HEK293 (cell line): ENCODE data around the gene PDK4.

Experiments
- CTCF ChIA-PET: fragments of 350-600 bp; formaldehyde crosslinking; extraction: SDS; loops from one replicate; lab custom pipeline; 2021; ENCODE audit warnings: antibody characterized with exemption; lab: Yijun Ruan, JAX
- POLR2A ChIA-PET: fragments of 300-600 bp; formaldehyde crosslinking; extraction: SDS; loops from one replicate; lab custom pipeline; 2020; ENCODE audit warnings: antibody characterized with exemption, inconsistent platforms; lab: Yijun Ruan, JAX
- H3K27ac ChIP-seq: fragments of 200-500 bp; sonication (Bioruptor generic); 2 replicates; pipeline ENCODE4 v1.5.1; 2014; ENCODE audit warnings: low read depth, low read length, control low read depth, inconsistent platforms; ENCODE audit errors: extremely low read depth
- H3K36me3 ChIP-seq, 2 experiments: fragments of 200-500 bp in 1 of 2; sonication (Bioruptor generic) in 1 of 2; 1 replicate in 1 of 2; 2 replicates in 1 of 2; pipeline ENCODE4 v1.5.1; 2014 to 2017; ENCODE audit warnings: inconsistent platforms in 2 of 2, low read length in 2 of 2; ENCODE audit not compliant: control insufficient read depth in 2 of 2, insufficient read depth in 1 of 2
- H3K4me1 ChIP-seq: fragments of 200-500 bp; sonication (Bioruptor generic); 2 replicates; pipeline ENCODE4 v1.5.1; 2014; ENCODE audit warnings: mild to moderate bottlenecking, low read length, inconsistent platforms; ENCODE audit not compliant: control insufficient read depth, insufficient read depth
- H3K4me3 ChIP-seq: 2 replicates; pipeline ENCODE4 v1.5.1; 2011; ENCODE audit warnings: low read depth, mild to moderate bottlenecking, control low read depth, low read length, moderate library complexity
- H3K9me3 ChIP-seq: fragments of 200-500 bp; sonication (Bioruptor generic); 2 replicates; pipeline ENCODE4 v1.5.1; 2014; ENCODE audit warnings: low read depth, low read length, inconsistent platforms; ENCODE audit not compliant: control insufficient read depth, insufficient read depth
- PRDM4 ChIP-seq: fragments of 450-650 bp; formaldehyde crosslinking; IDR thresholded peaks from 2 replicates; pipeline ENCODE4 v1.5.1; 2017; ENCODE audit warnings: missing biosample characterization, missing genetic modification characterization
- REPIN1 ChIP-seq: fragments of 450-650 bp; formaldehyde crosslinking; IDR thresholded peaks from 2 replicates; pipeline ENCODE4 v1.5.1; 2017; ENCODE audit warnings: missing biosample characterization, missing genetic modification characterization, low read depth
- TSHZ1 ChIP-seq: fragments of 450-650 bp; formaldehyde crosslinking; IDR thresholded peaks from 2 replicates; pipeline ENCODE4 v1.5.1; 2016; ENCODE audit warnings: missing biosample characterization, missing genetic modification characterization, borderline replicate concordance
- ZBTB48 ChIP-seq: fragments of 450-650 bp; formaldehyde crosslinking; IDR thresholded peaks from 2 replicates; pipeline ENCODE4 v1.5.1; 2016; ENCODE audit warnings: missing biosample characterization, missing genetic modification characterization
- ZFP37 ChIP-seq: fragments of 450-650 bp; formaldehyde crosslinking; IDR thresholded peaks from 2 replicates; pipeline ENCODE4 v1.5.1; 2016; ENCODE audit warnings: missing biosample characterization, missing genetic modification characterization
- ZNF112 ChIP-seq: fragments of 450-650 bp; formaldehyde crosslinking; IDR thresholded peaks from 2 replicates; pipeline ENCODE4 v1.5.0; 2017; ENCODE audit warnings: missing biosample characterization, missing genetic modification characterization
- ZNF146 ChIP-seq: fragments of 450-650 bp; formaldehyde crosslinking; IDR thresholded peaks from 2 replicates; pipeline ENCODE4 v1.5.1; 2016; ENCODE audit warnings: missing biosample characterization, missing genetic modification characterization
- ZNF169 ChIP-seq: fragments of 450-650 bp; formaldehyde crosslinking; IDR thresholded peaks from 2 replicates; pipeline ENCODE4 v1.5.1; 2016; ENCODE audit warnings: missing biosample characterization, missing genetic modification characterization
- ZNF184 ChIP-seq: fragments of 450-650 bp; IDR thresholded peaks from 2 replicates; pipeline ENCODE4 v1.5.1; 2018; ENCODE audit warnings: missing biosample characterization, mild to moderate bottlenecking, missing genetic modification characterization
- ZNF280D ChIP-seq: fragments of 450-650 bp; formaldehyde crosslinking; IDR thresholded peaks from 2 replicates; pipeline ENCODE4 v1.5.1; 2016; ENCODE audit warnings: missing biosample characterization, missing genetic modification characterization
- ZNF416 ChIP-seq: fragments of 450-650 bp; formaldehyde crosslinking; IDR thresholded peaks from 2 replicates; pipeline ENCODE4 v1.5.1; 2016; ENCODE audit warnings: missing biosample characterization, missing genetic modification characterization
- ZNF555 ChIP-seq: fragments of 450-650 bp; formaldehyde crosslinking; conservative IDR thresholded peaks from 2 replicates; pipeline ENCODE4 v1.5.1; 2017; ENCODE audit warnings: missing biosample characterization, mild to moderate bottlenecking, missing genetic modification characterization, inconsistent platforms
- ZNF624 ChIP-seq: fragments of 450-650 bp; formaldehyde crosslinking; IDR thresholded peaks from 2 replicates; pipeline ENCODE4 v1.5.1; 2017; ENCODE audit warnings: missing biosample characterization, missing genetic modification characterization
- ZNF639 ChIP-seq: fragments of 450-650 bp; formaldehyde crosslinking; IDR thresholded peaks from 2 replicates; pipeline ENCODE4 v1.5.1; 2016; ENCODE audit warnings: missing biosample characterization, missing genetic modification characterization
- ZNF785 ChIP-seq: fragments of 450-650 bp; formaldehyde crosslinking; IDR thresholded peaks from 2 replicates; pipeline ENCODE4 v1.5.1; 2016; ENCODE audit warnings: missing biosample characterization, missing genetic modification characterization
- ZSCAN16 ChIP-seq: fragments of 450-650 bp; formaldehyde crosslinking; IDR thresholded peaks from 2 replicates; pipeline ENCODE4 v1.5.1; 2016; ENCODE audit warnings: missing biosample characterization, missing genetic modification characterization

PDK4 gene

GRCh38 chr7:95632609-95633008 lies 36.3 kb upstream of the PDK4 start (continued):
- TF ChIP-seq ZBTB48 (tag by site-specific recombination): no peak

- TF ChIP-seq ZNF785 (no peak), ZNF639 (tag by site-specific recombination) (no peak), REPIN1 (tag by site-specific recombination) (no peak), TSHZ1 (tag by site-specific recombination) (no peak), ZSCAN16 (tag by site-specific recombination) (no peak), ZNF184 (tag by site-specific recombination) (no peak), ZNF555 (tag by site-specific recombination) (no peak), ZNF624 (tag by site-specific recombination) (no peak), ZNF146 (tag by site-specific recombination) (no peak), ZNF280D (tag by site-specific recombination) (no peak), ZNF169 (no peak), ZNF416 (no peak), PRDM4 (tag by site-specific recombination) (no peak), ZNF112 (tag by site-specific recombination) (no peak), ZFP37 (no peak)
- no peaks in the 10 kb centered on the region for H3K36me3 ChIP-seq
- ChIA-PET CTCF (interaction anchor here (1.0 kb wide), 1 partner anchor 11 kb away, joined by 3 read pairs; no protein-coding TSS in a partner anchor), POLR2A (no interaction called here)
- H3K27ac ChIP-seq: no peak overlapping the region
- no peaks in the 10 kb centered on the region for H3K4me1 ChIP-seq
- no peak overlapping the region for H3K4me3 ChIP-seq
- H3K9me3 ChIP-seq: no peaks in the 10 kb centered on the region
Measured at GRCh38 chr7:95631527-95631926, 35.2 kb upstream of the PDK4 start.
